B cell (primary cell): ENCODE results near the gene TRIM75. TPM values are rescaled to one million over a fixed set of nuclear protein-coding genes. Genes with fewer than 3 reads are reported as not detected.

ENCODE experiments used
- ATAC-seq: fragments of 200-7000 bp; cut with Tn5 transposase; one replicate; pipeline ENCODE4 v1.10.0; 2021; ENCODE audit warnings: low read depth, mild to moderate bottlenecking, moderate number of reproducible peaks, moderate library complexity
- CTCF ChIA-PET: fragments of 350-600 bp; sonication (Branson Sonifier 250); formaldehyde crosslinking; loops from one replicate; lab custom pipeline; 2021; ENCODE audit warnings: antibody characterized with exemption, inconsistent platforms; lab: Charles Lee
- POLR2A ChIA-PET: fragments of 350-600 bp; sonication (Branson Sonifier 250); formaldehyde crosslinking; loops from one replicate; lab custom pipeline; 2021; ENCODE audit warnings: antibody characterized with exemption; lab: Charles Lee
- DNase-seq: peaks from one replicate; pipeline ENCODE4 v3.0.0; 2013
- H2AFZ ChIP-seq: 2 replicates; pipeline ENCODE4 v1.6.1; 2012; ENCODE audit warnings: mild to moderate bottlenecking, low read depth, low read length; ENCODE audit not compliant: insufficient read depth, poor library complexity, severe bottlenecking
- H3K27ac ChIP-seq, 2 donors: 1 replicate in 1 of 2; 2 replicates in 1 of 2; pipeline ENCODE4 v1.5.1; 2012 to 2013; ENCODE audit warnings: low read length in 2 of 2, mild to moderate bottlenecking in 2 of 2, moderate library complexity in 1 of 2
- H3K27me3 ChIP-seq, 4 experiments: fragments of 200-600 bp in 1 of 4; sonication (generic) in 1 of 4; replicated peaks in 1 of 4; 1 replicate in 2 of 4; 2 replicates in 2 of 4; pipeline versions ENCODE4 v1.6.1 to v1.7.0; 2013 to 2016; ENCODE audit warnings: low read length in 3 of 4, mild to moderate bottlenecking in 2 of 4, mixed read lengths in 1 of 4, moderate library complexity in 1 of 4; ENCODE audit not compliant: insufficient read depth in 4 of 4, control insufficient read depth in 3 of 4; ENCODE audit errors: control extremely low read depth in 1 of 4
- H3K36me3 ChIP-seq, 2 experiments: replicated peaks in 1 of 2; 1 replicate in 1 of 2; 2 replicates in 1 of 2; pipeline versions ENCODE4 v1.6.1 to v1.7.1; 2013; ENCODE audit warnings: low read length in 1 of 2; ENCODE audit not compliant: insufficient read depth in 2 of 2, control insufficient read depth in 1 of 2; ENCODE audit errors: control extremely low read depth in 1 of 2, extremely low read depth in 1 of 2
- H3K4me1 ChIP-seq, 2 donors: fragments of 200-600 bp in 1 of 2; sonication (generic) in 1 of 2; 1 replicate in 1 of 2; 2 replicates in 1 of 2; pipeline versions ENCODE4 v1.5.1 to v1.6.1; 2013 to 2017; ENCODE audit warnings: low read length in 2 of 2; ENCODE audit not compliant: control insufficient read depth in 2 of 2, insufficient read depth in 2 of 2
- H3K4me2 ChIP-seq: replicated peaks from 2 replicates; pipeline ENCODE3; 2012; ENCODE audit warnings: mild to moderate bottlenecking, low read depth, low read length; ENCODE audit not compliant: poor library complexity, severe bottlenecking
- H3K4me3 ChIP-seq, 5 experiments: fragments of 200-600 bp in 1 of 5; sonication (generic) in 1 of 5; 1 replicate in 3 of 5; 2 replicates in 2 of 5; pipeline versions ENCODE4 v1.5.1 to v1.7.0; 2011 to 2016; ENCODE audit warnings: low read length in 4 of 5, mild to moderate bottlenecking in 4 of 5, low read depth in 2 of 5, control low read depth in 1 of 5, moderate library complexity in 1 of 5; ENCODE audit not compliant: insufficient read depth in 1 of 5; ENCODE audit errors: control extremely low read depth in 1 of 5, extremely low read depth in 1 of 5
- H3K79me2 ChIP-seq: fragments of 200-600 bp; sonication (generic); one replicate; pipeline ENCODE4 v1.6.0; 2016; ENCODE audit warnings: low read length; ENCODE audit not compliant: control insufficient read depth, insufficient read depth
- H3K9ac ChIP-seq: fragments of 200-600 bp; sonication (generic); 2 replicates; pipeline ENCODE4 v1.6.1; 2017; ENCODE audit warnings: mild to moderate bottlenecking, low read length, moderate library complexity
- H3K9me3 ChIP-seq, 3 donors: one replicate each; pipeline versions ENCODE4 v1.6.1 to v1.7.1; 2013; ENCODE audit warnings: low read length in 2 of 3; ENCODE audit not compliant: control insufficient read depth in 2 of 3, insufficient read depth in 1 of 3; ENCODE audit errors: control extremely low read depth in 1 of 3
- H4K20me1 ChIP-seq: 2 replicates; pipeline ENCODE4 v1.6.0; 2012; ENCODE audit warnings: mild to moderate bottlenecking, low read length; ENCODE audit not compliant: insufficient read depth, control insufficient read depth, poor library complexity, severe bottlenecking
- H3K27ac Mint-ChIP-seq: one replicate; pipeline ENCODE4 v1.8.0; 2021; ENCODE audit warnings: mixed read lengths
- H3K27me3 Mint-ChIP-seq: one replicate; pipeline ENCODE4 v1.8.0; 2021; ENCODE audit warnings: mixed read lengths
- H3K4me1 Mint-ChIP-seq: one replicate; pipeline ENCODE4 v1.8.0; 2021; ENCODE audit warnings: mixed read lengths
- H3K4me3 Mint-ChIP-seq: one replicate; pipeline ENCODE4 v1.8.0; 2021; ENCODE audit warnings: mixed read lengths
- H3K9me3 Mint-ChIP-seq: one replicate; pipeline ENCODE4 v1.8.0; 2022; ENCODE audit warnings: mixed read lengths; ENCODE audit not compliant: insufficient read depth
- EZH2 ChIP-seq: IDR thresholded peaks from 2 replicates; pipeline ENCODE4 v1.6.1; 2012; ENCODE audit warnings: borderline replicate concordance, low read depth, mild to moderate bottlenecking, moderate library complexity, low read length; ENCODE audit not compliant: insufficient read depth, poor library complexity, severe bottlenecking
- WGBS: methylation state at CpG from one replicate; pipeline ENCODE4 v1.1.5; 2013; ENCODE audit warnings: missing lambda C conversion rate; ENCODE audit not compliant: insufficient coverage; 5-methylcytosine and 5-hydroxymethylcytosine counted together
- intact Hi-C: fragments of 100-400 bp; cut with micrococcal nuclease; formaldehyde crosslinking; loops from one replicate; pipeline ENCODE4 v1.10.0; 2022
- polyA plus RNA-seq: library from polyadenylated mRNA; depleted of rRNA; stranded (reverse); fragments of >200 nt; gene quantifications from 2 replicates; pipeline ENCODE4 v1.2.3, GENCODE V29; 2012
- total RNA-seq, 2 donors: library from RNA; stranded (reverse); fragments of 120-200 nt in 1 of 2; gene quantifications; 1 replicate in 1 of 2; 2 replicates in 1 of 2; pipeline versions ENCODE4 v1.2.3 to v1.2.4, GENCODE V29; 2013 to 2022
- TF ChIP-seq, protein P1 (sequence below): fragments of 200-600 bp; IDR thresholded peaks from one replicate; pipeline ENCODE4 v1.8.0; 2022; ENCODE audit warnings: antibody characterized with exemption, mild to moderate bottlenecking

TRIM75 gene
- total and polyA plus RNA-seq, 2 donors (not counting 1 experiment from before 2014, with no cell fraction given) = not detected

GRCh38 chr4:165031436-165032211, 22.0 kb upstream of the TRIM75 start, which contains the start of gene TRIM60:
Gene TRIM60, plus strand, starts transcription at chr4:165031999. Its CDS starts 8,074 bp downstream, at chr4:165040073.
- no peaks in the 10 kb centered on the region for H3K4me1 ChIP-seq
- H3K4me2 ChIP-seq = no peak within 1 kb of the TSS
- peaks cover 0 to 11% (median 0%) of the 10 kb centered on the region in 3 donors for H3K9me3 ChIP-seq
- DNase-seq (no peak), ATAC-seq (no peak)
- ChIA-PET CTCF (no interaction called here), POLR2A (no interaction called here)
- Mint-ChIP-seq H3K9me3 (no peaks in the 10 kb centered on the region), H3K27ac (no peak within 1 kb of the TSS), H3K4me3 (no peak within 1 kb of the TSS), H3K4me1 (no peaks in the 10 kb centered on the region), H3K27me3 (peaks cover 10% of the 10 kb centered on the region)
- no peak within 1 kb of the TSS for H3K27ac ChIP-seq
- no peak within 1 kb of the TSS for H2AFZ ChIP-seq
- H3K9ac ChIP-seq = no peak within 1 kb of the TSS
- H3K36me3 ChIP-seq = no peaks in the 10 kb centered on the region
- H4K20me1 ChIP-seq = no peaks in the 10 kb centered on the region
- H3K79me2 ChIP-seq = no peaks in the 10 kb centered on the region
- intact Hi-C loops = no loop called here
- WGBS = 95% methylated on average over 27 of the region's 41 CpGs
- H3K27me3 ChIP-seq = no peaks in the 10 kb centered on the region
- H3K4me3 ChIP-seq = no peak within 1 kb of the TSS
- TF ChIP-seq, protein P1, sequence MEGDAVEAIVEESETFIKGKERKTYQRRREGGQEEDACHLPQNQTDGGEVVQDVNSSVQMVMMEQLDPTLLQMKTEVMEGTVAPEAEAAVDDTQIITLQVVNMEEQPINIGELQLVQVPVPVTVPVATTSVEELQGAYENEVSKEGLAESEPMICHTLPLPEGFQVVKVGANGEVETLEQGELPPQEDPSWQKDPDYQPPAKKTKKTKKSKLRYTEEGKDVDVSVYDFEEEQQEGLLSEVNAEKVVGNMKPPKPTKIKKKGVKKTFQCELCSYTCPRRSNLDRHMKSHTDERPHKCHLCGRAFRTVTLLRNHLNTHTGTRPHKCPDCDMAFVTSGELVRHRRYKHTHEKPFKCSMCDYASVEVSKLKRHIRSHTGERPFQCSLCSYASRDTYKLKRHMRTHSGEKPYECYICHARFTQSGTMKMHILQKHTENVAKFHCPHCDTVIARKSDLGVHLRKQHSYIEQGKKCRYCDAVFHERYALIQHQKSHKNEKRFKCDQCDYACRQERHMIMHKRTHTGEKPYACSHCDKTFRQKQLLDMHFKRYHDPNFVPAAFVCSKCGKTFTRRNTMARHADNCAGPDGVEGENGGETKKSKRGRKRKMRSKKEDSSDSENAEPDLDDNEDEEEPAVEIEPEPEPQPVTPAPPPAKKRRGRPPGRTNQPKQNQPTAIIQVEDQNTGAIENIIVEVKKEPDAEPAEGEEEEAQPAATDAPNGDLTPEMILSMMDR = no peak
- TF ChIP-seq EZH2 = no peak

DNA sequence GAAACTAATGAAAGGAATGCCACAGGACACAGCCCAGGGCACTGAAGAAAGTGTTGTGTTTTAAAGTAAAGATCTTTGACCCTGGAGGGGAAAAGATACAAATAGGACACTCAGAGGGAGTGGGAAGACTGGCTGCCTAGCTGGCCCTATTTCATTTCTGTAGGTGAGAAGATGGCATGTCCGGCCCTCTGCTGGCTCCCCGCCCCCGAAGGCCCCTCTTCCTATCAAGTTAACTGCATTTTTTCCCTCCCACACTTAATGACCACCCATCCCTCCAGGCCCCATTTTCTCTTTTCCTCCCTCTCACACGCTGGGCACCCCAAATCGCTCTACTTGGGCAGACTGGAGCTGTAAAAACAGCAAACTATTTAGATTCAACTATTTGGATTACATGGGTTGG, 5.5 kb upstream of the TRIM75 start:
- intact Hi-C loops = no loop called here
- Histone ChIP-seq H3K4me3 (no peak overlapping the region), H3K27ac (no peak overlapping the region), H2AFZ (no peak overlapping the region), H3K36me3 (no peaks in the 10 kb centered on the region), H3K79me2 (no peaks in the 10 kb centered on the region), H3K27me3 (no peaks in the 10 kb centered on the region), H3K4me1 (no peaks in the 10 kb centered on the region), H4K20me1 (no peaks in the 10 kb centered on the region), H3K9ac (no peak overlapping the region), H3K9me3 (peaks cover 0 to 3% (median 0%) of the 10 kb centered on the region in 3 donors), H3K4me2 (no peak overlapping the region)
- ATAC-seq (no peak), DNase-seq (no peak)
- H3K4me3 Mint-ChIP-seq = no peak overlapping the region
- 92% methylated on average over 3 of the region's 5 CpGs for WGBS
- no peaks in the 10 kb centered on the region for H3K9me3 Mint-ChIP-seq
- H3K27me3 Mint-ChIP-seq = peaks cover 6% of the 10 kb centered on the region
- TF ChIP-seq EZH2 = no peak
- TF ChIP-seq, protein P1 = no peak
- CTCF ChIA-PET = no interaction called here
- no peak overlapping the region for H3K27ac Mint-ChIP-seq
- POLR2A ChIA-PET = no interaction called here
- H3K4me1 Mint-ChIP-seq = no peaks in the 10 kb centered on the region
